Epithelial cell of esophagus (primary cell): ENCODE results near the gene ATP1B3.

ENCODE experiments used
- DNase-seq: peaks from one replicate; pipeline ENCODE4 v3.0.0; 2010; ENCODE audit warnings: low read depth
- H3K4me3 ChIP-seq: 2 replicates; pipeline ENCODE4 v1.5.1; 2011; ENCODE audit warnings: mild to moderate bottlenecking, low read length, control low read depth
- TF ChIP-seq, protein P1 (sequence below): IDR thresholded peaks from 2 replicates; pipeline ENCODE4 v1.5.1; 2011; ENCODE audit warnings: low read depth, mild to moderate bottlenecking, low read length, control low read depth, inconsistent platforms; ENCODE audit not compliant: insufficient read depth; ENCODE audit errors: missing control alignments

ATP1B3 gene

DNA sequence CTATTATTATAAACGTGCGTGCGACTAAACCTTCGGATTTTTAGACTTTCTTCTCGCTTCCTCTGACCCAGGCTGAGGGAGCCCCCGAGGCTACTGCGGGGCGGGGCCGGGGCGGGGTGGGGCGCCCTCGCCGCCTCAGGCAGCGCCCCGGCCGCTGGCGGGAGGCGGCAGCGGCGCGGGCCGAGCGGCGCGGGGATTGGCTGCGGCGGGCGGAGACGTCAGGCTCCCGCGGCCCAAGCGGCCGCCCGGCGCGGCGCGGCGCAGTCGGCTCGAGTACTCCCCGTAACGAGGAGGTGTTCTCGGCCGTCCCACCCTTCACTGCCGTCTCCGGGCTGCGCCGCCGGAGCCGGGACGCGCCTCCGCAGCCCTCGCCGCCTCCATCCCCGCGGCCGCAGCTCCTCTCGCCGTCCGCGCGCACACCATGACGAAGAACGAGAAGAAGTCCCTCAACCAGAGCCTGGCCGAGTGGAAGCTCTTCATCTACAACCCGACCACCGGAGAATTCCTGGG is at the start of gene ATP1B3:
TSS of gene ATP1B3 (plus strand) at position 263 of the 510 bp plus-strand sequence. CDS start at position 422, 159 bp downstream.
- DNase-seq, result peak; percentile 90
- TF ChIP-seq, protein P1, sequence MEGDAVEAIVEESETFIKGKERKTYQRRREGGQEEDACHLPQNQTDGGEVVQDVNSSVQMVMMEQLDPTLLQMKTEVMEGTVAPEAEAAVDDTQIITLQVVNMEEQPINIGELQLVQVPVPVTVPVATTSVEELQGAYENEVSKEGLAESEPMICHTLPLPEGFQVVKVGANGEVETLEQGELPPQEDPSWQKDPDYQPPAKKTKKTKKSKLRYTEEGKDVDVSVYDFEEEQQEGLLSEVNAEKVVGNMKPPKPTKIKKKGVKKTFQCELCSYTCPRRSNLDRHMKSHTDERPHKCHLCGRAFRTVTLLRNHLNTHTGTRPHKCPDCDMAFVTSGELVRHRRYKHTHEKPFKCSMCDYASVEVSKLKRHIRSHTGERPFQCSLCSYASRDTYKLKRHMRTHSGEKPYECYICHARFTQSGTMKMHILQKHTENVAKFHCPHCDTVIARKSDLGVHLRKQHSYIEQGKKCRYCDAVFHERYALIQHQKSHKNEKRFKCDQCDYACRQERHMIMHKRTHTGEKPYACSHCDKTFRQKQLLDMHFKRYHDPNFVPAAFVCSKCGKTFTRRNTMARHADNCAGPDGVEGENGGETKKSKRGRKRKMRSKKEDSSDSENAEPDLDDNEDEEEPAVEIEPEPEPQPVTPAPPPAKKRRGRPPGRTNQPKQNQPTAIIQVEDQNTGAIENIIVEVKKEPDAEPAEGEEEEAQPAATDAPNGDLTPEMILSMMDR, result no peak
- peak within 1 kb of the TSS; percentile 95 for H3K4me3 ChIP-seq

DNA sequence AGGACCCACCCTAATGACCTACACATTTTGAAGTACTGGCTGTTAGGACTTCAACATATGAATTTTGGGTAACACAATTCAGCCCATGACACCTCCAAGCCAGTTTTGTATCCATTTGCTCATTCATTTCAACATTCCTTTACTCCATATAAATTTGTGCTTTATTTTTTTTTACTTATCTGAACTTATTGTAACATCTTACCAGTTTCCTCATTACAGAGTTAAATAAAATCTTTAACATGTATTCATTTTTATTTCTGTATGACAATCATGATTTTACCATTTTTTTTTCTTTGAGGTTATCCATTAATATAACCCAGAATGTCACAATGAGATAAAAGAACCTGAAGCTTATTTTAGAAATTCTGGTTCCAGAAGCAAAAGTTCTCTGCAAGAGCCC is 48.0 kb upstream of the ATP1B3 start:
- TF ChIP-seq, protein P1, result no peak
- H3K4me3 ChIP-seq, result no peak overlapping the region
- no peak for DNase-seq

DNA sequence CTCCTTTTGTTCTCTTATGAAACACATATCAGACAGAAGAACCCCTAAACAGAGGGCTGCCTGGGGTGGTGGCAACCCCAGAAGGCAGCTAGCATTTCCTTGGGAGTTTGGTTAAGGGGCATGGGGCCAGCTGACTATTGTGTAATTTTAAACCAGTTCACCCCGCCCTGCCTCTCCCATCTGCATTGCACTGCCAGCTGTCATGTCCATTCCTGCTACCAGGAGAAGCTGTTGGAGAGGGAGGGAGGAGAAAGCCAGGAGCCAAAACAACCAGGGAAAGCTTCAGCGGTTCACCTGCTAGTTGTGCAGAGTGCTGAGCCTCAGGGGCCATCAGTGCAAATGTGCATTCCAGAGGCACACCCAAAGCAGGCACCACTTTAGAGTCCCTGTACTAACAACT is 47.6 kb upstream of the ATP1B3 start:
- TF ChIP-seq, protein P1, result peak; percentile 5
- peak; percentile 93 for DNase-seq
- H3K4me3 ChIP-seq, result no peak overlapping the region

DNA sequence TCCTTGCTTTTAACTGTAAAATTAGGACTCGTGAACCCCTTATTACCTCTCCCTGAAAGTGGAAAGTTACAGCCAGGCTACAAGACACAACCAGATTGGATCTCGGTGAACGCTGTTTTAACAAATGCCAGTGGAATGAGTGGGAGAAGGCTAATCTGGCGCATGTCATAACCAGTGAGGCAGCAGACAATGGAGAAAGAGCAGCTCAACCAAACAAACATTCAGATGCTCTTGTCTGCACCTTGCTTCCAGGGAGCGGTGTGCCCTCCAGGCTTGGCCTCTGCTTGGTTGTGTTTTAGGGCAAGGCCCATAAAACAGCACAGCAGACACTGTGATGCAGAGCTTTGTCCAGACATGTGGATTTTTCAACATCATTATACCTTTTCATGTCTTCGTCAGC is 45.9 kb upstream of the ATP1B3 start:
- DNase-seq, result peak; percentile 100
- peak overlapping the region; percentile 10 for H3K4me3 ChIP-seq
- TF ChIP-seq, protein P1, result no peak

DNA sequence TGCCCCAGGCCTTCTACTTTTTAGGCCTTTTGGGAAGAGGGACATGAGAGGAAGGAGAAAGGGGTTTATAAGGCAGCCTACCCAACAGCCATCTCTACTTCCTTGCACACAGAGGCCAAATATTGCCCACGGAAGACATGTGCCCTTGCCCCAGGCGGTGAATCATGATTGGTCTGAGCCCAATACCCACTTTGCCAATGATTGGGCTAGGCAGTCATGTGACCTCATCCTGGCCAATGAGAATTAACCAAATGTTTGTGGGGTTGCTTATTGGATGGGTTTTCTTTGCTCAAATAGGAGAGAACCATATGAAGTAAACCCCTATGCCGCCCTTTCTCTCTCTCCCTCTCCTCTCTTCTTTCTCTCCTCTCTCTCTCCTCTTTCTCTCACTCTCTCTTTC is 42.2 kb upstream of the ATP1B3 start:
- TF ChIP-seq, protein P1, result no peak
- DNase-seq, result no peak
- H3K4me3 ChIP-seq, result no peak overlapping the region

DNA sequence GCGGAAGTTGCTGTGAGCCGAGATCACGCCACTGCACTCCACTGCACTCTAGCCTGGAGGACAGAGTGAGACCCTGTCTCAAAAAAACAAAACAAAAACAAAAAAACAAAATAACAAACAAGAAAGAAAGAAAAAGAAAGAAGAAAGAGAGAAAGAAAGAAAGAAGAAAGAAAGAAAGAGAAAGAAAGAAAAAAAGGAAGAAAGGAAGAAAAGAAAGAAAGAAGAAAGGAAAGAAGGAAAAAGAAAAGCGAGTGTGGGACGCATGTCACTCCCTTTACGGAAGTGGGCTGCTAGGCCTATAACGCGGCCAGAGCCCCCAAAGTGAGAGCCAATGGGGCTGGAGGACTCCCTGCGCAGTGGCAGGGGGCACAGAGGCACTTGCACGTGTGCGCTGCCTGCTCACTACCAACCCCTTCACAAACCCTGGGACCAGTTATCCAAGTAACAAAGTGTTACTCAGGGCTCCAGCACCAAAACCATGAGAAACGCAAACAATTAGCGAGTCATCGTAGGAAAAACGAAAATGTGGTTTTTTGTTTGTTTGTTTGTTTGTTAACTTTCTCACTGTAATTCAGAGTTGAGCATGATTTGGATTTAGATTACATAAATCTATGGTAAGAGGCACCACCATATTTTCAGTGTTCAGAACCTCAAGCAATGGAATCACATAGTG is 40.8 kb upstream of the ATP1B3 start:
- TF ChIP-seq, protein P1, result no peak
- peak; percentile 49 for DNase-seq
- no peak overlapping the region for H3K4me3 ChIP-seq

DNA sequence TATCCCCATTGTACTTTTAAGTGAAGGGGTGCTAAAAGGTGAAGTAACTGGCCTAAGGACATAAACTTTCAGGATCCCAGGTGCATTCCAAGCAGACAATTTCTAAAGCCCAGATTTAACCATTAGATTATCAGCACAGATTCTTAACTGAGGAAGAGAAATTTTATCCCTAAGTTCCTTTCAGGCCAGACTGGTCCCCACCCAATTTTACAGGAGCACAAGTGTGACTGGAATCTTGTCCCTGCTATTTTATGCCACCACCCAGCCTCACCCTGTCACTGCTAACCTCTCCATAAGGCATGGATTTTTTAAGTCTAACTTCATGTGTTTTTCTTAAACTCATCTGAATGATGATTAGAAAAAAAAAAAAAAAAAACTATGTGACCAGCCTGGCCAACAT is 37.1 kb upstream of the ATP1B3 start:
- H3K4me3 ChIP-seq, result no peak overlapping the region
- DNase-seq, result no peak

More for the DNA sequence above, 37.1 kb upstream of the ATP1B3 start:
- TF ChIP-seq, protein P1, result no peak
